ENCODE results near the gene DEDD2.

DNA sequence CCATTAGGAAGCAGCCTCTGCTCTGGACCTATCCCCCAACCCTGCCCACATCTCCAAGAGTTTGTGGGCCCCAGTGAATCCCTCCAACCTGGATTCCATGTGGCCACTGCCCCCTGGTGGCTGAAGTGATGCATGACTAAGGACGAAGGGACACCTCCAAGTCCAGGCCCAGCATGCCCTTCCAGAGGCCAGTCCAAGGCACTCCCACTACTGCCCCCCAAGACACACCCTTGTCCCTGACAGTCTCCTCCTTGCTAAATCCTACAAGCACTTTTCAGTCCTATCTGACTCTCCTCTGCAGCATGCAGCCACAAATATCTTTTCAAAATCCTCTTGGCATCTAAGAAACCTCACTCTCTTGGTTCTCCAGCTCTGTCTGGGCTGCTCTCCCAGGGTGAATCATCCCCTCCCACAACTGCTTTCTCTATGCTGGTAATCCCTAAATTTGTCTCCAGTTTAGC, 33.0 kb downstream of the DEDD2 start:
- TF ChIP-seq, protein P1, sequence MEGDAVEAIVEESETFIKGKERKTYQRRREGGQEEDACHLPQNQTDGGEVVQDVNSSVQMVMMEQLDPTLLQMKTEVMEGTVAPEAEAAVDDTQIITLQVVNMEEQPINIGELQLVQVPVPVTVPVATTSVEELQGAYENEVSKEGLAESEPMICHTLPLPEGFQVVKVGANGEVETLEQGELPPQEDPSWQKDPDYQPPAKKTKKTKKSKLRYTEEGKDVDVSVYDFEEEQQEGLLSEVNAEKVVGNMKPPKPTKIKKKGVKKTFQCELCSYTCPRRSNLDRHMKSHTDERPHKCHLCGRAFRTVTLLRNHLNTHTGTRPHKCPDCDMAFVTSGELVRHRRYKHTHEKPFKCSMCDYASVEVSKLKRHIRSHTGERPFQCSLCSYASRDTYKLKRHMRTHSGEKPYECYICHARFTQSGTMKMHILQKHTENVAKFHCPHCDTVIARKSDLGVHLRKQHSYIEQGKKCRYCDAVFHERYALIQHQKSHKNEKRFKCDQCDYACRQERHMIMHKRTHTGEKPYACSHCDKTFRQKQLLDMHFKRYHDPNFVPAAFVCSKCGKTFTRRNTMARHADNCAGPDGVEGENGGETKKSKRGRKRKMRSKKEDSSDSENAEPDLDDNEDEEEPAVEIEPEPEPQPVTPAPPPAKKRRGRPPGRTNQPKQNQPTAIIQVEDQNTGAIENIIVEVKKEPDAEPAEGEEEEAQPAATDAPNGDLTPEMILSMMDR (conservative IDR thresholded peaks at IDR 0.05; ENCODE audit: low read depth, low read length), result peak; percentile 86
- TF ChIP-seq EZH2 (IDR thresholded peaks at IDR 0.05; ENCODE audit: low read length, unreplicated experiment), result no peak
